Inflammatory macrophage treated with lipopolysaccharide for 1 hour (primary cell): Measurements from ENCODE around the gene MYH16.
"Not testable (repeated sequence)": the region's sequence is repeated elsewhere in the genome, so short reads cannot be mapped to it uniquely, and the experiment has no call there.

Experiments
- DNase-seq, 2 donors: peaks; one replicate each; pipeline ENCODE4 v3.0.0-alpha.2; 2020 to 2022

The MYH16 gene

DNA sequence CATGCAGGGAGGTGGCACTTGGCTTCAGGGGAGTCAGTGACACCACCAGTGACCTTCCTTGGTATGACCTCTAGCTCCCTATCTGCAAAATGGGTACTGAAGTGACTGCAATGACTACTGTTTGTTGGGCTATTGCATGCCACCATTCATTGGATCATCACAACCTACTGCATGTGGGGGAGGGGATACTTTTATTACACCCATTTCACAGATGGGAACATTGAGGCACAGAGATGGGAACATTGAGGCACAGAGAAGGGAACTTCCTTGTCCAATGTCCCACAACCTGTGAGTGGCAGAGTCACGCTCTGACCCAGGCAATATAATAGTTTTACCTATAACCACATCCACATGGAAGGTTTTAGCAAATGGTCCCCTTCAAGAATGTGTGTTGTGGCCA is 12.2 kb upstream of the MYH16 start:
- DNase-seq = no peak

- no peak for DNase-seq
These were observed 11.0 kb upstream of the MYH16 start for GRCh38 chr7:99261646-99262045.

DNA sequence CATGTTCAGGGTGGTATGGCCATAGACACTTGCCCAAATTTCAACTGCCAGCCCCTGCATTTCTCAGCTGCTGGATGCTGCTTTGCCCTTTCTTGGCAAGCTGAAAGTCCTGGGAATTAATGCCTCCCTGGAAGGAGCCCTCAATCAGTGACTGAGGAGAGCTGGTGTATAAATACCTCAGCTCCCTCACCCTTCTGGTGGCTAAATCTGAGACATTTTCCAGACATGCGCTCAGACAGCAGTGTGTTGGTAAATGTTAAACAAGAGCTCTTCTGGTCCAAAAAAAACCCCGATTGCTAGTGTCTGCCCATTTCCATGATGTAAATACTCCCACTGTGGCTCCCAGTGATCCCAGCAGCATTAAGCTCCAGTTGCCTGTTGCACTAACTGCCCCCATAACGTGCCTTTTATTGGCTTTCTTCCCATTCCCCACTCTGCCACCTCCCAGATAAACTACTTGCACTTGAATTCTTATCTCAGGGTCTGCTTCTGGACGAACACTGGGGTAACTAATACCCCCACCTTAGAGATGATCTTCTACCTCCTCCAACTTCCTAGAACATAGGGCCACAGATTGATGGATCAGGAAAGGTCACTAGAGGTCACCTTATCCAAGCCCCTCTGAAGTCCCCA is 6.7 kb upstream of the MYH16 start:
- DNase-seq = no peak

DNA sequence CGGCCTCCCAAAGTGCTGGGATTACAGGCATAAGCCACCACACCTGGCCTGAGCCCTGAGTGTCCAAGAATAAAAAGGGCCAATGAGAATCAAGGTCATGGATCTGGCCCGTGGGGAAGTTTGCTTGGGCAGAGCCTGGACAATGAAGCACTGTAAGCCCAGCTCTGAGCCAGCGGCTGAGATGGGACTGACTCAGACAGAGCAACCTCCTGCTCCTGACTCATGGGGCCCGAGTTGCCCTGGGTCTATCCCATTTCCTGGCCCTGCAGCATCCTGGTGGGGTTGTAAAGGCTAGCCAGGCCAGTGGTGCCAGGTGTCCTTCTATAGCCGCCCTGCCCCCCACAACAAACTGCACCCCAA is 5.2 kb upstream of the MYH16 start:
- DNase-seq = no peak

DNA sequence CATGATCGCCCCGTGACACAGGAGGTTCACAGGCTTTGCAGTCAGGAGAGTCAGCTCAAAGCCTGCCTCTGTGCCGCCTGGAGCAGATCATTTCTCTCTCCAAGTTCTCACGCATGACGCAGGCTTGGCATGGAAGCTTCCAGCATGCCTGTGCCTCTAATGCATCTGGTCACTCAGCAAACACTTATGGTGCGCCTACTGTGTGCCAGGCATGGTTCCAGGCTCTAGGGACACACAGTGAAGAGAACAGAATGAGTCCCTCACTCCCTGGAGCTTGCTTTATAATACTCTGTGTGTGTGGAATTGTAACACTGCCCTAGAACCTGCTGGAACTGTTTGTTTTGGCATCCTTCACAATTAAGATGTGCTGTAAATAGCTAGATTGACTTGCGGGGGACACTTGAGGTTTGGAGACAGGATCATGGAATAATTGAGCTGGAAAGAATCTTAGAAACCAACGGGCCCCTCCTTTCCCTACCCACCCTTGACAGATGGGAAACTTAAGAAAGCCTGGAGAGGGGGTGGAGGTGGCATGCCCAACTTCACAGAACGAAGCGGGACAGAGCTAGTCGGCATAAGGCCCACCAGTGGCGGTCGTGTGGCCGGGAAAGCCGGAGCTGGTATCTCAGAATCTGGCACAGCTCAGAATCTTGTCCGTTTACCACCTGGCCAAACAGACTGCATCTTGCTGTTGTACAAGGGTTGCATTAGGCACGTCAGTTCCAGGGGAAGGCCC is 4.6 kb upstream of the MYH16 start:
- DNase-seq = no peak

- no peak for DNase-seq
These were observed 4.1 kb upstream of the MYH16 start for GRCh38 chr7:99268577-99268908.

DNA sequence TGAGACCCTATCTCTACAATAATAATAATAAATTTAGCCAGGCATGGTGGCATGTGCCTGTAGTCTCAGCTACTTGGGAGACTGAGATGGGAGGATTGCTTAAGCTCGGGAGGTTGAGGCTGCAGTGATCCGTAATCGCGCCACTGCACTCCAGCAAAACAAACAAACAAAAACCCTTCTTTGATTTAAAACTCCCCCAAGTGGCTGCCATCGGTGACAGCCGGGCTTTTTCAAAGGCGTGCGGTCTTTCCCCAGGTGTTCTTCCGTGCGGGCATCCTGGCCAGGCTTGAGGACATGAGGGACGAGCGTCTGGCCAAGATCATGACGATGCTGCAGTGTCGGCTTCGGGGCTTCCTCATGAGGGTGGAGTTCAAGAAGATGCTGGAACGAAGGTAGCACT is 1.9 kb upstream of the MYH16 start:
- DNase-seq = no peak

DNA sequence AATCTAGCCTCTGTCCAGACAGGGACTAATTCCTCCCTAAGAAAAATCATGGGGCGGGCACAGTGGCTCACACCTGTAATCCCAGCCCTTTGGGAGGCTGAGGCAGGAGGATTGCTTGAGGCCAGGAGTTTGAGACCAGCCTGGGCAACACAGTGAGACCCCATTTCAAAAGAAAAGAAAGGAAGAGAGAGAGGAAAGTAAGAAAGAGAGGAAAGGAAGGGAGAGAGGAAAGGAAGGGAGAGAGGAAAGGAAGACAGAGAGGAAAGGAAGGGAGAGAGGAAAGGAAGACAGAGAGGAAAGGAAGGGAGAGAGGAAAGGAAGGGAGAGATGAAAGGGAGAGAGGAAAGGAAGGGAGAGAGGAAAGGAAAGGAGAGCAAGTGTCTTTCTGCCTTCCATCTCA is 922 bp downstream of the MYH16 start:
- not testable (repeated sequence) for DNase-seq

DNA sequence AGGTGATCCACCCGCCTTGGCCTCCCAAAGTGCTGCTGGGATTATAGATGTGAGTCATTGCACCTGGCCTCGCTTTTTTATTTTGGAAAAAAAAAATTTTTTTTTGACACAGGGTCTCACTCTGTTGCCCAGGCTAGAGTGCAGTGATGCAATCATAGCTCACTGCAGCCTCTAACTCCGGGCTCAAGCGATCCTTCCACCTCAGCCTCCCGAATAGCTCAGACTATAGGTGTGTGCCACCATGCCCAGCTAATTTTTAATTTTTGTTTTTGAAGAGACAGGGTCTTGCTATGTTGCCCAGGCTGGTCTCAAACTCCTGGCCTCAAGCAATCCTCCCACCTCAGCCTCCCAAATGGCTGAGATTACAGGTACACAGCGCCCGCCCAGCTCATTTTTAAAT is 2.3 kb downstream of the MYH16 start:
- DNase-seq = not testable (repeated sequence)

- DNase-seq = no peak
These were observed 2.9 kb downstream of the MYH16 start for GRCh38 chr7:99275496-99275895.

GRCh38 chr7:99278180-99278579 is 5.5 kb downstream of the MYH16 start:
- DNase-seq = no peak

- not testable (repeated sequence) for DNase-seq
These were observed 11.5 kb downstream of the MYH16 start for GRCh38 chr7:99284165-99284564.

DNA sequence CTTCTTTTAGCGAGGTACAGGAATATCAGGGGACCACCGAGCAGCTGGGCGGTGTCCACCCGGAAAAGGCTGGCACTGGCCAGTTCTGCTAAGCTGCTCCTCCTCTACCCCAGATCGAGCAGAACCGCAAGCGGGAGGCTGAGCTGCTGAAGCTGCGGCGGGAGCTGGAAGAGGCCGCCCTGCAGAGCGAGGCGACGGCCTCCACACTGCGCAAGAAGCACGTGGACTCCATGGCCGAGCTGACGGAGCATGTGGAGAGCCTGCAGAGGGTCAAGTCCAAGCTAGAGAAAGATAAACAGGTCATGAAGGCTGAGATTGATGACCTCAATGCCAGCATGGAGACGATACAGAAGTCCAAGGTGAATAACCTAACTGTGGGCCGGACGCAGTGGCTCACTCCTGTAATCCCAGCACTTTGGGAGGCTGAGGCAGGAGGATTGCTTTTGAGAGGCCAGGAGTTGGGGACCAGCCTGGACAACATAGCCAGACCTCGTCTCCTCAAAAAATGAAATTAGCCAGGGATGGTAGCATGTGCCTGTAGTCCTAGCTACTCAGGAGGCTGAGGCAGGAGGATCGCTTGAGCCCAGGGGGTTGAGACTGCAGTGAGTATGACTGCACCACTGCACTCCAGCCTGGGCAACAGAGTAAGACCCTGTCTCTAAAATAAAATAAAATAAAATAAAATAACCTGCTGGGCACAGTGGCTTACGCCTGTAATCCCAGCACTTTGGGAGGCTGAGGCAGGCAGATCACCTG is 15.3 kb downstream of the MYH16 start:
- no peak for DNase-seq

DNA sequence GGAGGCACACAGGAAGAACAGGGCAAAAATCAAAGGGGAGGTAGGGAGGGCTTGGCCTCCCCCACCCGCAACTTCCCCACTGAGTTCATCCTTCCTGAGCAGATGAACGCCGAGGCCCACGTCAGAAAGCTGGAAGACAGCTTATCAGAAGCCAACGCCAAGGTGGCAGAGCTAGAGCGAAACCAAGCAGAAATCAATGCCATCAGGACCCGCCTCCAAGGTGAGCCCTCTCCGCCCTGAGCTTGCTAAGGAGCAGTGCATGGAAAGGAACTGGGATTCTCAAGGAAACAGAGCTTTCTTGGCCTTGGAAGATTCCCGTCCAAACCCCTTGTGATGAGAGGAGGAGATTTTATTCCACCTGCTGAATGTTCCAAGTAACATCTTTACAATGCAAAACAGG is 16.5 kb downstream of the MYH16 start:
- no peak for DNase-seq

DNA sequence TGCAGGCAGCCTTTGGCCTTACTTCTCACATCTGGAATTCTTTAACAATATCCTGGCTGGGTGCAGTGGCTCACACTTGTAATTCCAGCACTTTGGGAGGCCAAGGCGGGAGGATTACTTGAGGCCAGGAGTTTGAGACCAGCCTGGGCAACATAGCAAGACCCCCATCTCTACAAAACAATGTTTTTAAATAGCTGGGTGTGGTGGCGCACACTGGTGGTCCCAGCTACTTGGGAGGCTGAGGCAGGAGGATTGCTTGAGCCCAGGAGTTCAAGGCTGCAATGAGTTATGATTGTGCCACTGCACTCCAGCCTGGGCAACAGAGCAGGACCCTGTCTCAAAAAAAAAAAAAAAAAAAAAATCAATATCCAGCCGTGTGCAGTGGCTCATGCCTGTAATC is 17.5 kb downstream of the MYH16 start:
- not testable (repeated sequence) for DNase-seq

GRCh38 chr7:99290980-99291607 is 18.5 kb downstream of the MYH16 start:
- DNase-seq = no peak

DNA sequence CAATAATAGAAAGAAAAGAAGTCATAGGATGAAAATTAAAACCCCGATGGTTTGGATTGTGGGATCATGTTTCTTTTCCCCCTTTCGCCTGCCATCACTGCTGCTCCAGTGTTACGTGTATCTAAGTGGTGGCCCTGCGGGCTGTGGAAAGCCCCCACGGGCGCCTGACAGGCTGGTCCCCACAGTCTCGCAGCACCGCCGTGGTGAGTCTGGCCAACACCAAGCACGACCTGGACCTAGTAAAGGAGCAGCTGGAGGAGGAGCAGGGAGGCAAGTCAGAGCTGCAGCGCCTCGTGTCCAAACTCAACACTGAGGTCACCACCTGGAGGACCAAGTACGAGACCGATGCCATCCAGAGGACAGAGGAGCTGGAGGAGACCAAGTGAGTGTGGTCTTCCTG is 19.5 kb downstream of the MYH16 start:
- DNase-seq = no peak

DNA sequence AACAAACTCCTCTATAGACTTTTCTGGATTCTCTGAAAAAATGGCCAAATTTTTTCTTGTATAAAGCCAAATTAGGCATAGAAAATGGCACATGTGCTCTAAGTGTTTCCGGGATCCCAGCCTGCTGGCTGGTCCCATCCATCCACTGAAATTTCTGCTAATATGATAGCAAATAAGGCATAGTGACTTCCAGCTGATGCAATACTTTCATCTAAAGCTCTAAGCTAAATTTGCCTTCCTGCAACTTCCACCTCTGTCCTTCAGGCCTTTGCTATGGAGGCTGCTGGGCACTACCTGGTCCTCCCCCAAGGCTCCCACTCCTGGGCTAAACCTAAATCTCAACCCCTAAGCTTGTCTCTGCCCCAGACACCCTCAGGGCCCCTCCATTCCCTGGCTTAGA is 20.5 kb downstream of the MYH16 start:
- DNase-seq = no peak

DNA sequence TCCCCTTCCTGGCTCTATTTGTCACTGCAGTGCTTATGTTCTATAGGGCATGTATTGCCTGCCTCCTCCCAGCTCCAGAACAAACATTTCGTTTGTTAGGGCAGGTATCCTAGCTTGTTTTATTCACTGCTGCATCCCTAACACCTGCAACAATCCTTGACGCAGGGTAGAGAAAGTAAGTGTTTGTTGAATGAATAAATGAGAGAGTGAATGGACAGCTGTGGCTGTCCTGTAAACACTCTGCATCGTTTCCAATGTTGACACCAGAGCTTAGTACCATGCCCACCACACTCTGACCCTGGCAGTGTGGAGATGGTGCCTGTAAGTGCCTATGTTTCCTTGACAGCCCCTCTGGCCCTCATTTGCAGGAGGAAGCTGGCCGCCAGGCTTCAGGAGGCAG is 21.0 kb downstream of the MYH16 start:
- no peak for DNase-seq

GRCh38 chr7:99296471-99296870 is 23.8 kb downstream of the MYH16 start:
- DNase-seq = no peak

DNA sequence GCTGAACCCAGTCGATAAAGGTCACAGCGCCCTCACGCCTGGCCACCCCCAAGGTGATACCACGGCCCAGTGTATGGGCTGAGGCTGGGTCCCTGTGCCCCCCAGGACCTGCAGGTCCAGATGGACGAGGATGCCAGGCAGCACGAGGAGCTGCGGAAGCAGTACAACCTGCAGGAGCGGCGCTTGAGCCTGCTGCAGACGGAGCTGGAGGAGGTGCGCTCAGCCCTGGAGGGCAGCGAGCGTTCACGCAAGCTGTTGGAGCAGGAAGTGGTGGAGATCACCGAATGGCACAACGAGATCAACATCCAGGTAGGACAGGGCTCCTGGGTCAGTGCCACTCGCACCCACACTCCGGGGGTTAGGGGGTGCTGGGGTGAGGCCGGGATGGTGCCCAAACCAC is 28.9 kb downstream of the MYH16 start:
- no peak for DNase-seq

DNA sequence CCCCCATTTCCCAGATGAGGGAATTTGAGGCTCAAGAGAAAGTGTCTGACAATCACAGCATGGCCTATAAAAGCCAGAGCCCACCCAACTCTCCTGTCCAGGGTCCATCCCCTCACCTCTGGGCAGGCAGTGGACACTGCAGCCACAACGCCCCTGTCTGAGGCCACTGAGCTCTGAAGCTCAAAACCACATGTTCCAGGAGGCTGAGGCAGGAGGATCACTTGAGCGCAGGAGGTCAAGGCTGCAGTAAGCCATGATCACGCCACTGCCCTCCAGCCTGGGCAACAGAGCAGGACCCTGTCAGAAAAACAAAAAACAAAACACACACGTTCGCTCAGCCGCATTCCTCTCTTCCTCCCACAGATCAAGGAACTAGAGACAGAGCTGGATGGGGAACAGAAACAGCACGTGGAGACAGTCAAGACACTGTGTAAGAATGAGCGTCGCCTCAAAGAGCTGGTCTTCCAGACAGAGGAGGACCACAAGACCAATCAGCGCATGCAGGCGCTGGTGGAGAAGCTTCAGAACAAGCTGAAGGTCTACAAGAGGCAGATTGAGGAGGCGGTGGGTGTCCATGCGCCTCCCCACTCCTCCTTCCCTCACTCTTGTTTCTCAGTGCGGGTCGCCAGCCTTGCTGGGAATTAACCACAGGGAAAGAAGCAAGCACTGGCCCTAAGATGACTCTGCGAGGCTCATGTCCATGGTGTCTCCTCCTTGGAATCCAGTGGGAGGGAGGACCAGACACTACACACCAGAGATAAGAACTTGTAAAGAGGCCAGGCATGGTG is 33.0 kb downstream of the MYH16 start:
- DNase-seq = no peak

GRCh38 chr7:99308461-99309074 is 35.9 kb downstream of the MYH16 start:
- DNase-seq = no peak
